Middle frontal gyrus (tissue), 1 donor: Measurements from ENCODE around the gene GET3.
A peak's percentile ranks its signal among the peaks of the same experiment; 100 is the strongest.

ENCODE experiments used
- DNase-seq: peaks from one replicate; pipeline ENCODE4 v3.0.0-alpha.2; 2015; ENCODE audit warnings: low spot score; ENCODE audit errors: extremely low spot score

GET3 gene

GRCh38 chr19:12779162-12779993 lies 42.1 kb downstream of the GET3 start:
- no peak for DNase-seq

DNA sequence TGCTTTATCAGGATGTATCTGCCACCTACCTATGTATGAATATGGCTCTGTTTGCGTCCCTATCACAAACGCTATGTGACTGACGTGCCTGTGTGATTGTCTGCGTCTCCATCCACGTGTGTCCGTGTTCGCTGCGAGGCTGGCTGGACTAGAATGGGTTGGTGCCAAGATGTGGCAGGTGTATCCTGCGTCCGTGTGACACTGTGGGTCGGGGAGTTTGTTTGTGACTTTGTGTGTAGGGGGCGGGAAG lies 44.8 kb downstream of the GET3 start:
- no peak for DNase-seq

DNA sequence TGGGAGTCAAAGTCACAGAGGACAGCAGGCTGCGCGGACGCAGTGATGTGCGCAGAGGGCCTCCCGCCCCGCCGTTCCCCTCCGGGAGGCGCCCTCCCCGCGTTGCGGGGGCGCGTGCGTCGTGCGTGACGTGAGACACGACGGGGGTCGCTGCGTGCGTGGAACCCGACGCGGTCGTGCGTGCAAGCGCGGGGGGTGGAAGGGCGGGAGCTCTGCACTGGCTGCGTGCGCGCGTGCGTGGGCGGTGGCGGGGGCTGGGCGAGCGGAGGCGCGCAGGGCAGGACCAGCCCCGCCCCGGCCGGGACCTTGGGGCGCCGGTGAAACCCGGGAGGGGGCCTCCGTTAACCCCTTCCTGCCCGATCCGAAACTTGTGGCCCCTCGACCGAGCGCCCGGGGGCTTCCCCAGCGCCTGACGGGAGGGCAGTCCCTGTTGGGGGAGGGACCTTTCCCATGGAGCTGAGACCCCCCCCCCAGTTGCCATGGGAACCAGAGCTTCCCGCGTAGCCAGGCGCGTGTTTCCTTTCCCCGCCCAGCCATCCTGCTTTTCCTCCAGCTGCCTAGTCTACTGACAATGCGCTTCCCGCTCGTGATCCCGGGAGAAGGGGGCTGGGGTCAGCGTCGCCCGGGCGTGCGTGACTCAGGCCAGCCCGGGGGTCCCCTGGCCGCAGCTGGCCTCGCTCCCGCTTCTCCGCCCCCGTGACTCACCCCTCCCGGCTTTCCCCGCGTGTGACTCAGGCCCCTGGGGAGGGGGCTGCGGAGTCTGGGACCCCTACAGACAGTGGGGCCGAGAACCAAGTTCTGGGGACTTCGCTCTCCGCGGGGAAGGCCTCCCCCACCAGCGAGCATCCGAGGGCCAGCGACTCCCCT lies 45.4 kb downstream of the GET3 start:
- DNase-seq: peak; percentile 85

DNA sequence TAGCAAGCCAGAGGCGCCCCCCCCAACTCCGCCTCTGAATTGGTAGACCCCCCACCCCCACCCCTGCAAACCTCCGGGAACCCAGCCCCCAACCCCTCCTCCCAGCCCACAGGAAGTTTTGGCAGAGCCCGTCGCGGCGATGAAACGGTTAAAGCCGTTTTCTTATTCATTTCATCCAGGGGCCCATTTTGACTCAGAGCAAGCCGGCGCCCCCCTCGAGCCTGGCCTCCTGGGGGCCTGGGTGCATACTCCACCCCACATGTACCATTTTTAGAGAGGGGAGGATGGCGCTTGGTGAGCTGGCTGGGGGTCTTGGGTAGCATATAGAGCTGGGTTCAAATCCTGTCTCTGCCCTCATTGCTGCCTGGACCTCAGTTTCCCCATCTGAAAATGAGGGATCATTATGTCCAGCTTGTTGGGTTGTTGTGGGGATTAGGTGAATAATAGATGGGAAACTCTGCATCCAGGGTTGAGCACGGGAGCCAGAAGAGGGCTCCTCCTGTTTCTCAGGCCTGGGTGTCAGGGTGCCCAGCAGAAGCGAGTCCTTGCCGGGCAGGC lies 46.1 kb downstream of the GET3 start:
- no peak for DNase-seq

- DNase-seq: no peak
Observed at GRCh38 chr19:12783849-12784393, 46.6 kb downstream of the GET3 start.

DNA sequence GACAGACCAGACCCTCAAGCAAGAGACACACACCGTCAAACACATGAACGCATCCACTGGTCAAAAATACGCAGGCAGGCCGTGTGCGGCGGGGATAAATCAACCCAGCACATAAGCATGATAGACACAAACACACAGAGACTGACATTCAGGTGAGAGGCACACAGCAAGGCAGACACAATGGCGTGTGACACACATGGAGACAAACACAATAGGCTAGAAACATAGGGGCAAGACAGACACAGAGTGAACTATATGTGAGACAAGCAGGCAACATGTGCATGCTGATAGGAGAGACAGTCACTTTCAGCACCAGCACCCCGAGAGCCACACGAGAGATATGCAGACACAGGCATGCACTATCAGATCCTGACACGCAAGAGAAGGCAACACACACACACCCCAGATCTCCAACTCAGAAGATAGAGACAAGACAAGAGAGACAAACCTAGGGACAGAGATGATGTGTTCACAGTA lies 47.1 kb downstream of the GET3 start:
- DNase-seq: no peak

DNA sequence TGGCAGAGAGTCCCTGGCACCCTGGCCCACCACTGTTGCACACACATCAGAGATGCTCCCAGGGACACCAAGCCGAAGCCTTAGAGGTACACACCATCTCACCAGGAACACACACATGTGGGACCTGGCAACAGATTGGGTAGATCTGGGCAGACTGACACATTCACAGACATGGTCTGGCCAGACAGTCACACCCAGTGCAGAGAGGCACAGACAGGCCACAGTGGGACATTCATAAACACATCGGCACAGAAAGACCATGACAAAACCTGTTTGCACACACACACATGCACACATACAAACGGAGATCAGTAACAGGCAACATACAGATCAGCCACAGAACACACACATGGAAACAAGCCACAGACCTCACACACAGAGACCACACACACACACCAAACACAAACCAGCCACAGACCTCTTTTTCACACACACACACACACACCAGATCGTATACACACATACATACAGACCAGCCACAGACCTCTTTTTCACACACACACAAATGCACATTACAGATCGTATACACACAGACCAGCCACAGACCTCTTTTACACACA lies 47.7 kb downstream of the GET3 start:
- DNase-seq: no peak

DNA sequence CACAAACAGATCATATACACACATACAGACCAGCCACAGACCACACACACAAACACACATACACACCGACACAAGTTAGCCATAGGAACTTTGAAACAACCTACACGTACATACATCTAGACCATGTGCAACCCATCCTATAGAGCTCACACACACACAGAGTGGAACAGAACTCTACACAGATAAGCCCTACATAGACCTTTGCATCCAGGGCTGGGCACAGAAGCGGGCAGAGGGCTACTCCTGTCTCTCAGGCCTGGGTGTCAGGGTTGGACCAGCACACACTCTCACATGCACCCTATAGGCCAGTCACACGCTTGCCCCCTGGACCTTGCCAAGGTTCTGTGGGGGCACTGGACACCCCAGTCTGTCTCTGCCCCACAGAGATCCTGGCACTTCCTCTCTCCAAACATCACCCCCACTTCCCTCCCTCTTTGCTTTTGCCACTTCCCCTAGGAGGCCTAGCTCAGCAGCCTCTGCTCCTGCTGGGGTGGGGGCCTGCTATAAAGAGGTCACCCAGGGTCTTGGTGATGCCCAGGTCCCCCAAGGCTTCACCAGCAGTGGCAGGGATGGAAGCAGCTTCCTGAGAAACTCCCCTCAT lies 48.2 kb downstream of the GET3 start:
- DNase-seq: no peak

DNA sequence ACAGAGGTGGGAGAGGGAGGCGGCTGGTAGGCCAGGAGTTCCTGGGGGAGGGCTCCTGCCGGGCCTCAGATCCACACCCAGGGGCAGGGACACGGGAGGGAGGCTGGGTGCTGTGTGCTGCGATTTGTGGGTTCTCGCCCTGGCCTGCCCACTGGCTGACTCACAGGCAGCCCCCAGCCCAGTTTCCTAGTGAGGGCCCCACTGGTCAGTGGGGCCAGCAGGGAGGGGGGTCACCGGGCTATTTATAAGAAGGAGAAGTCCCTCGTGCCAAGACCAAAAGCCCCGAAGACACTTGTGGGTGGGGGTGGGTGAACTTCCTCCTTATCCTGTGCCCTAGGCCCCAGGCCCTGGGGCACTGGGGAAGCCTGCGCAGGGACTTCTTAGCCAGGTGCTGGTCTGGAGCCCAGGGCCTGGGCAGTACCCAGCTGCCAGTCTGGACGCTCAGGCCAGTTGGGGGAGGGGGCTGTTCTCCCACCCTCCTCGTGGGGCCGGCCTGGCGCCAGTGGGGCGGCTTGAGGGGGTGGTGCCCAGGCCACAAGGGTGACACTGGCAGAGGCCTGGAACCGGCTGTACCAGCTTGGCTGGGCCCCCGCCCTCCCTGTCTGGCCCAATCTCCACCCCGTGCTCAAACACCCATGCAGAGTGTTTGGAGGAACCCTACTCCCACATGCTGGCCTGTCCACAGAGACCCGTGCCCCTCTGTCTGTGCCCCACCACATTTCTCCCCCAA lies 49.0 kb downstream of the GET3 start:
- DNase-seq: no peak

- DNase-seq: no peak
Observed at GRCh38 chr19:12786952-12787351, 49.7 kb downstream of the GET3 start.

- no peak for DNase-seq
Observed at GRCh38 chr19:12787458-12787857, 50.2 kb downstream of the GET3 start.

DNA sequence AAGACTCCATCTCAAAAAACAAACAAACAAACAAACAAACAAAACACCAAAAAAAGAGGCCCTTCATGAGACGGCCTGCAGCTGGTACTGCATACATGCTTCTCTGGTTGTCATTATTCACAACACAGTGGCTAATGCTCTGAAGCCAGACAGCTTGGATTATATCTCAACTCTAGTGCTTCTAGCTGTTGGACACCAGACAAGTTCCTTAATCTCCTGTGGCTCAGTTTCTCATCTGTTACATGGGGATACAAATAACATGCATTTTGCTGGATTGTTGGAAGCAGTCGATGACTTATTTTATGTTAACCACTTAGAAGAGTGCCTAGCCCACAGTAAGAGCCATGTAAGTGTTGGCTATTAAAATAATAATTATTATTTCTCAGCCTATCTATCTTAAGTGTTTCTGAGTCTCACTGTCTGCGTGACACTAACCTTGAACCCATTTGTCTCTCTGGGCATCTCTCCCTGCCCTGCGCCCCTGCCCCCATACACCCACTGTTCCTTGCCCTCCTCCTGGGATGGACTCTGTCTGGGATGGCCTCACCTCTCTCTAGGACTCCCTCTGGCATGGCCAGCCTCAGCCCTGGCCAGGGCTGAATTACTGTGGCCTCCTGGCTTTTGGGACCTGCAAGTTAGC lies 50.9 kb downstream of the GET3 start:
- DNase-seq: no peak

- DNase-seq: no peak
Observed at GRCh38 chr19:12788682-12789097, 51.4 kb downstream of the GET3 start.

DNA sequence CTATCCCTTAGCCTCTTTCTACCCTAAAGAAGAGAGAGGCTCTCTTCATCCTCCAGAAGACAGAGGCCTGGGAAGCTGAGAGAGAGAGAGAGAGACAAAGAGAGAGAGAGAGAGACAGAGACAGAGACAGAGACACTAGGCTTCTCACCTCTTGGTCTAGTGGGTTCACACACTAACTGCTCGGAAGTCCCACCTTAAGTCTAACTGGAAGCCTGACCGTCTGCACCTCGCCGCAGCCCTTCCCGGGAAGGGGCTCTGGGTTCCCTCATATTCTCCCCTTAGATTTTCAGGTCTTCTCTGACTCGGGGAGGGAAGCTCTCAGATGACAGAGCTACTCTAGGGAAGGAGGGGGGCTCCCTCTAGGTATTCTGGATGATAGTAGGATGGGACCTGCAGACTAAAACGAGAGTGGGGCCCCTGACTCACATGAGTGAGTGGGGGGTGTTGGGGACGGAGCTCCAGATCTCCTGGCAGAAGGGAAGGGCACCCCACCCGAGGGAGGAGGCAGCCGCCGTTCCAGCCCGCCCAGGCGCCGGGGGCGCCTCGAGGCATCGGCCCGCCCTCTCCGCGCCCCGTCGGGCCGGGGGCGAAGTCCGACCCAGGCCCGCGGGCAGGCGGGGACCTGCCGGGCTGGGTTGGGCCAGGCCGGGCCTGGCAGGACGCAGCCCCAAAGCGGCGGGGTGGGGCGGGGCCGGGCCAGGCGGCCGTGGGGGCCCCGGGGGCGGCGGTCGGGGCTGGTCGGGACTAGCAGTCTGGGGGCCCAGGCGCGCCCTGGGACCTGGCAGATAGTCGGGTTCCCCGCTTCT lies 52.0 kb downstream of the GET3 start:
- no peak for DNase-seq

DNA sequence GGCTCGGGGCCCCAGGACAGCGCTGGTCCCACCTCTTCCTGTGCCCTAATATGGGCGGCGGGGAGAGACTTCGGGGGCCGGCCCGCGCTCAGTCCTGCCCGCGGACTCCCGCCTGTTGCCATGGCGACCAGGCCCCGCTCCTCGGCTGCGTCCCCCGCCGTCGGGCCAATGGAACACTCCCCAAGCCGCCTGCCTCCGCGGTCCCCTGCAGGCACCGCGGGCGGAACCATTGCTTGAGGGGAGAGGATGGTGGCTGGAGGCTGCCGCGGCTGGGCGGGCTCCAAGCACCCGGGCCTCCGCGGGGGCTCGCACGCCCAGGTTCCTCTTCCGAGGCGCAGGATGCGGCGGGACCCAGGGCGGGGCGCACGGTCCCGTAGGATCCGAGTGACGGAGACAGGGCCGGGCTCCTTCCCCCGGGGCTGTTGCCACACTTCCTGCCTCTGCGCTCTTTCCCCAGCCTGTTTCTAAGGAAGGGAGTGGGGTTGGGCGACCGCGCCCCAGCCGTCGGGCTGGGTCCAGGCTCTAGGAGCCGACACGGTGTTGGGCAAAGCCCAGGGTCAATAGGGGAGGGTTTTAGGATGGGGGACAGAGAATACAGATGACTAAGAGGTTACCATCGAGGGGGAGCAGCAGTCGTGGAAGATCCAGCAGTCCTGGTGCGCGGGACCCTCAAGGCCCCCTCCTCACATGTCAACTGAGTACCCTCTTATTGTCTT lies 52.8 kb downstream of the GET3 start:
- DNase-seq: peak; percentile 84

GRCh38 chr19:12790628-12791344 lies 53.5 kb downstream of the GET3 start:
- DNase-seq: no peak

- DNase-seq: peak; percentile 95
Observed at GRCh38 chr19:12791345-12792050, 54.2 kb downstream of the GET3 start, which contains the start of gene JUNB. Gene JUNB, plus strand, starts transcription at chr19:12791486. Its CDS starts 286 bp downstream, at chr19:12791772.
